MM.1S (cell line): ENCODE measurements around the gene ADAMTS17.
A peak's percentile ranks its signal among the peaks of the same experiment; 100 is the strongest.

Experiments used
- DNase-seq: peaks from one replicate; pipeline ENCODE4 v3.0.0-alpha.2; 2015
- H2AFZ ChIP-seq: fragments of 300-600 bp; sonication (generic); 2 replicates; pipeline ENCODE4 v1.6.0; 2016; ENCODE audit warnings: antibody characterized with exemption, low read length
- H3F3A ChIP-seq: fragments of 300-600 bp; sonication (generic); 2 replicates; pipeline ENCODE4 v1.6.1; 2016; ENCODE audit warnings: mild to moderate bottlenecking, antibody characterized with exemption, low read length, moderate library complexity, mixed read lengths; ENCODE audit not compliant: insufficient read depth
- H3K27ac ChIP-seq: fragments of 300-600 bp; sonication (generic); 2 replicates; pipeline ENCODE4 v1.5.1; 2016; ENCODE audit warnings: mild to moderate bottlenecking, low read length
- H3K27me3 ChIP-seq: fragments of 300-600 bp; sonication (generic); replicated peaks from 2 replicates; pipeline ENCODE4 v1.6.0; 2016; ENCODE audit warnings: low read length; ENCODE audit not compliant: insufficient read depth
- H3K36me3 ChIP-seq: fragments of 300-600 bp; sonication (generic); replicated peaks from 2 replicates; pipeline ENCODE4 v1.6.1; 2016; ENCODE audit warnings: mild to moderate bottlenecking, low read length, mixed read lengths; ENCODE audit not compliant: insufficient read depth
- H3K4me1 ChIP-seq: fragments of 300-600 bp; sonication (generic); 2 replicates; pipeline ENCODE4 v1.6.1; 2016; ENCODE audit warnings: low read length, mixed read lengths
- H3K4me2 ChIP-seq: fragments of 300-600 bp; sonication (generic); 2 replicates; pipeline ENCODE4 v1.6.0; 2016; ENCODE audit warnings: low read depth, low read length
- H3K4me3 ChIP-seq: fragments of 300-600 bp; sonication (generic); 2 replicates; pipeline ENCODE4 v1.5.1; 2016; ENCODE audit warnings: low read length, mixed read lengths
- H3K79me2 ChIP-seq: fragments of 300-600 bp; sonication (generic); 2 replicates; pipeline ENCODE4 v1.6.1; 2016; ENCODE audit warnings: mixed run types, low read length, mixed read lengths
- H3K9ac ChIP-seq: fragments of 300-600 bp; sonication (generic); 2 replicates; pipeline ENCODE4 v1.6.1; 2016; ENCODE audit warnings: low read length, mixed read lengths
- H3K9me2 ChIP-seq: fragments of 300-600 bp; sonication (generic); replicated peaks from 2 replicates; pipeline ENCODE4 v1.6.1; 2016; ENCODE audit warnings: mild to moderate bottlenecking, low read length, mixed read lengths; ENCODE audit not compliant: insufficient read depth
- H3K9me3 ChIP-seq: fragments of 300-600 bp; sonication (generic); replicated peaks from 2 replicates; pipeline ENCODE4 v1.6.1; 2016; ENCODE audit warnings: mild to moderate bottlenecking, low read length, mixed read lengths; ENCODE audit not compliant: insufficient read depth
- H4K20me1 ChIP-seq: fragments of 300-600 bp; sonication (generic); 2 replicates; pipeline ENCODE4 v1.6.1; 2016; ENCODE audit warnings: mild to moderate bottlenecking, low read length, moderate library complexity, mixed read lengths; ENCODE audit not compliant: insufficient read depth
- EZH2 ChIP-seq: fragments of 300-600 bp; sonication (generic); optimal IDR thresholded peaks from 2 replicates; pipeline ENCODE3; 2017; ENCODE audit warnings: low read depth, mild to moderate bottlenecking, antibody characterized with exemption, low read length, mixed read lengths
- EZH2phosphoT487 ChIP-seq: fragments of 300-600 bp; sonication (generic); IDR thresholded peaks from 2 replicates; pipeline ENCODE4 v1.6.1; 2018; ENCODE audit warnings: antibody characterized with exemption, low read length
- TF ChIP-seq, protein P1 (sequence below): fragments of 300-600 bp; sonication (generic); IDR thresholded peaks from 2 replicates; pipeline ENCODE4 v1.5.1; 2016; ENCODE audit warnings: antibody characterized with exemption, low read length, mixed read lengths

Gene ADAMTS17

GRCh38 chr15:100116416-100117190 lies 225.2 kb downstream of the ADAMTS17 start:
- Histone ChIP-seq H3K4me3 (no peak overlapping the region), H3K27me3 (no peaks in the 10 kb centered on the region), H4K20me1 (no peaks in the 10 kb centered on the region), H3F3A (no peaks in the 10 kb centered on the region), H3K79me2 (no peaks in the 10 kb centered on the region), H3K9me2 (no peaks in the 10 kb centered on the region), H3K9ac (no peak overlapping the region), H3K9me3 (no peaks in the 10 kb centered on the region), H3K36me3 (no peaks in the 10 kb centered on the region), H2AFZ (no peak overlapping the region), H3K4me1 (no peaks in the 10 kb centered on the region), H3K27ac (no peak overlapping the region), H3K4me2 (no peak overlapping the region)
- TF ChIP-seq EZH2, result no peak
- no peak for TF ChIP-seq EZH2phosphoT487
- TF ChIP-seq, protein P1, sequence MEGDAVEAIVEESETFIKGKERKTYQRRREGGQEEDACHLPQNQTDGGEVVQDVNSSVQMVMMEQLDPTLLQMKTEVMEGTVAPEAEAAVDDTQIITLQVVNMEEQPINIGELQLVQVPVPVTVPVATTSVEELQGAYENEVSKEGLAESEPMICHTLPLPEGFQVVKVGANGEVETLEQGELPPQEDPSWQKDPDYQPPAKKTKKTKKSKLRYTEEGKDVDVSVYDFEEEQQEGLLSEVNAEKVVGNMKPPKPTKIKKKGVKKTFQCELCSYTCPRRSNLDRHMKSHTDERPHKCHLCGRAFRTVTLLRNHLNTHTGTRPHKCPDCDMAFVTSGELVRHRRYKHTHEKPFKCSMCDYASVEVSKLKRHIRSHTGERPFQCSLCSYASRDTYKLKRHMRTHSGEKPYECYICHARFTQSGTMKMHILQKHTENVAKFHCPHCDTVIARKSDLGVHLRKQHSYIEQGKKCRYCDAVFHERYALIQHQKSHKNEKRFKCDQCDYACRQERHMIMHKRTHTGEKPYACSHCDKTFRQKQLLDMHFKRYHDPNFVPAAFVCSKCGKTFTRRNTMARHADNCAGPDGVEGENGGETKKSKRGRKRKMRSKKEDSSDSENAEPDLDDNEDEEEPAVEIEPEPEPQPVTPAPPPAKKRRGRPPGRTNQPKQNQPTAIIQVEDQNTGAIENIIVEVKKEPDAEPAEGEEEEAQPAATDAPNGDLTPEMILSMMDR, result no peak
- DNase-seq, result peak; percentile 23

GRCh38 chr15:100115711-100116090 lies 226.1 kb downstream of the ADAMTS17 start:
- Histone ChIP-seq H3K4me2 (no peak overlapping the region), H4K20me1 (no peaks in the 10 kb centered on the region), H3K9me3 (no peaks in the 10 kb centered on the region), H3K36me3 (no peaks in the 10 kb centered on the region), H2AFZ (no peak overlapping the region), H3K27ac (no peak overlapping the region), H3K9ac (no peak overlapping the region), H3K4me1 (no peaks in the 10 kb centered on the region), H3K9me2 (no peaks in the 10 kb centered on the region), H3K79me2 (no peaks in the 10 kb centered on the region), H3K27me3 (no peaks in the 10 kb centered on the region), H3K4me3 (no peak overlapping the region), H3F3A (no peaks in the 10 kb centered on the region)
- TF ChIP-seq, protein P1, result no peak
- TF ChIP-seq EZH2 (no peak), EZH2phosphoT487 (no peak)
- no peak for DNase-seq

- Histone ChIP-seq H3F3A (no peaks in the 10 kb centered on the region), H3K4me2 (no peak overlapping the region), H3K9me2 (no peaks in the 10 kb centered on the region), H3K9ac (no peak overlapping the region), H3K4me1 (no peaks in the 10 kb centered on the region), H3K27ac (no peak overlapping the region), H3K79me2 (no peaks in the 10 kb centered on the region), H3K4me3 (no peak overlapping the region), H3K9me3 (no peaks in the 10 kb centered on the region), H2AFZ (no peak overlapping the region), H3K36me3 (no peaks in the 10 kb centered on the region), H4K20me1 (no peaks in the 10 kb centered on the region), H3K27me3 (no peaks in the 10 kb centered on the region)
- TF ChIP-seq, protein P1, result no peak
- no peak for TF ChIP-seq EZH2
- no peak for TF ChIP-seq EZH2phosphoT487
- no peak for DNase-seq
Observed at GRCh38 chr15:100115066-100115710, 226.6 kb downstream of the ADAMTS17 start.
